Erythroblast (primary cell): ENCODE measurements around the gene EMC1.
"Not testable (repeated sequence)": the region's sequence is repeated elsewhere in the genome, so short reads cannot be mapped to it uniquely, and the experiment has no call there.

ENCODE experiments used
- GATA1 ChIP-seq: IDR thresholded peaks from 2 replicates; pipeline ENCODE4 v1.6.1; 2011; ENCODE audit warnings: low read depth, mild to moderate bottlenecking, control low read depth, low read length, moderate library complexity
- POLR2A ChIP-seq: IDR thresholded peaks from 2 replicates; pipeline ENCODE4 v1.6.1; 2011; ENCODE audit warnings: mild to moderate bottlenecking, low read length

GRCh38 chr1:19285366-19285765 lies 34.0 kb upstream of the EMC1 start:
- TF ChIP-seq POLR2A, GATA1: not testable (repeated sequence)
